Neural crest cell (in vitro differentiated cells): ENCODE results near the gene L3MBTL4. TPM values are rescaled to one million over a fixed set of nuclear protein-coding genes. Genes with fewer than 3 reads are reported as not detected.
"Not testable (repeated sequence)": the region's sequence is repeated elsewhere in the genome, so short reads cannot be mapped to it uniquely, and the experiment has no call there.

Source experiments
- DNase-seq: peaks from one replicate; pipeline ENCODE4 v3.0.0; 2021; ENCODE audit warnings: low read depth, mixed read lengths, low spot score
- H3K27ac Mint-ChIP-seq: one replicate; pipeline ENCODE4 v1.8.0; 2021; ENCODE audit warnings: mild to moderate bottlenecking, mixed read lengths; ENCODE audit not compliant: unreplicated experiment
- H3K27me3 Mint-ChIP-seq: 2 replicates; pipeline ENCODE4 v1.8.0; 2021; ENCODE audit warnings: low read depth, mild to moderate bottlenecking, mixed read lengths
- H3K36me3 Mint-ChIP-seq: 2 replicates; pipeline ENCODE4 v1.8.0; 2021; ENCODE audit warnings: low read depth, mild to moderate bottlenecking, mixed read lengths
- H3K4me1 Mint-ChIP-seq: 2 replicates; pipeline ENCODE4 v1.8.0; 2021; ENCODE audit warnings: mixed read lengths
- H3K4me3 Mint-ChIP-seq: one replicate; pipeline ENCODE4 v1.8.0; 2021; ENCODE audit warnings: mild to moderate bottlenecking, mixed read lengths
- H3K9me3 Mint-ChIP-seq: 2 replicates; pipeline ENCODE4 v1.8.0; 2021; ENCODE audit warnings: mixed read lengths
- total RNA-seq: library from RNA; stranded (reverse); gene quantifications from 2 replicates; pipeline ENCODE4 v1.2.1, GENCODE V29; 2021
- TF ChIP-seq, protein P1 (sequence below): fragments of 200-600 bp; sonication (generic); conservative IDR thresholded peaks from 2 replicates; pipeline ENCODE4 v1.5.0; 2021; ENCODE audit warnings: antibody characterized with exemption, mild to moderate bottlenecking

L3MBTL4 gene
- total RNA-seq, 1 donor from 2014 or later = 0.65 TPM

DNA sequence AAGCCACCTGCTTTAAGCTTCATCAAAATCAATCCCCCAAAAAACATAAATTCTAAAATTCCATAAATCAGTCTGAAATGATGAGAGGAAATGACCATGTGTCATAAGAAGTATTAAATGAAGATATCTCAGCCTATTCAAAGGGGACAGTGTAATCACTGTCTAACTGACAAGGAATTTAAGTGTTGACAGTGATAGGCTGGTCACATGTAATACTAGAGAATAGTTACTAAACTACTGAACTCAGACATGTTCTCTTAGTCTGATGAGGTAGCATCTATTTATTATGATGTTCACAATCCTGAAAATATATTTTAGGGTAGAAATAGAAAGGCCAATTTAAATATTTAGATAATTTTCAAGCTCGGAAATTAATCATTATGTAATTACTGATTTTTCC is 216.1 kb downstream of the L3MBTL4 start:
- TF ChIP-seq, protein P1, sequence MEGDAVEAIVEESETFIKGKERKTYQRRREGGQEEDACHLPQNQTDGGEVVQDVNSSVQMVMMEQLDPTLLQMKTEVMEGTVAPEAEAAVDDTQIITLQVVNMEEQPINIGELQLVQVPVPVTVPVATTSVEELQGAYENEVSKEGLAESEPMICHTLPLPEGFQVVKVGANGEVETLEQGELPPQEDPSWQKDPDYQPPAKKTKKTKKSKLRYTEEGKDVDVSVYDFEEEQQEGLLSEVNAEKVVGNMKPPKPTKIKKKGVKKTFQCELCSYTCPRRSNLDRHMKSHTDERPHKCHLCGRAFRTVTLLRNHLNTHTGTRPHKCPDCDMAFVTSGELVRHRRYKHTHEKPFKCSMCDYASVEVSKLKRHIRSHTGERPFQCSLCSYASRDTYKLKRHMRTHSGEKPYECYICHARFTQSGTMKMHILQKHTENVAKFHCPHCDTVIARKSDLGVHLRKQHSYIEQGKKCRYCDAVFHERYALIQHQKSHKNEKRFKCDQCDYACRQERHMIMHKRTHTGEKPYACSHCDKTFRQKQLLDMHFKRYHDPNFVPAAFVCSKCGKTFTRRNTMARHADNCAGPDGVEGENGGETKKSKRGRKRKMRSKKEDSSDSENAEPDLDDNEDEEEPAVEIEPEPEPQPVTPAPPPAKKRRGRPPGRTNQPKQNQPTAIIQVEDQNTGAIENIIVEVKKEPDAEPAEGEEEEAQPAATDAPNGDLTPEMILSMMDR = no peak
- H3K4me3 Mint-ChIP-seq = no peak overlapping the region
- no peak overlapping the region for H3K27ac Mint-ChIP-seq
- H3K9me3 Mint-ChIP-seq = no peaks in the 10 kb centered on the region
- no peak for DNase-seq
- H3K4me1 Mint-ChIP-seq = no peaks in the 10 kb centered on the region
- no peaks in the 10 kb centered on the region for H3K36me3 Mint-ChIP-seq
- no peaks in the 10 kb centered on the region for H3K27me3 Mint-ChIP-seq

DNA sequence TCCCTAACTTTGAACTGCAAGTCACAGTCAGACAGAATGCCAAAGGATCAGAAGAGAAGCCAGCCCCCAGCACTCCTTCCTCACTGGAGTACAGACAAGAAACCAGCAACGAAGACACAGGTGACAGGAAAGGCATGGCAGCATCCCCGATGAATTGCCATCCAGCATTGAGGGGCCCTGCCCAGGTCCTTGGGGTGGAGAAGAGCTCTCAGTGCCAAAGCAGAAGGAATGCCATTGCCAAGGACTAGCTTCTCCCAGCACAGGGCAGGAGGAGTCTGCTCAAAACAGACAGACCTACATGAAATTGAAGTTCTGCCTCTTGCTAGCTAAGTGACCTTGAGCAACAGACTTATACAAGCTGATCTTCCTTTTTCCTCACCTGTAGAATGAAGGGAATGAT is 220.1 kb downstream of the L3MBTL4 start:
- Mint-ChIP-seq H3K27me3 (no peaks in the 10 kb centered on the region), H3K4me3 (no peak overlapping the region), H3K4me1 (no peaks in the 10 kb centered on the region), H3K9me3 (no peaks in the 10 kb centered on the region), H3K36me3 (no peaks in the 10 kb centered on the region), H3K27ac (no peak overlapping the region)
- no peak for DNase-seq
- TF ChIP-seq, protein P1 = no peak

DNA sequence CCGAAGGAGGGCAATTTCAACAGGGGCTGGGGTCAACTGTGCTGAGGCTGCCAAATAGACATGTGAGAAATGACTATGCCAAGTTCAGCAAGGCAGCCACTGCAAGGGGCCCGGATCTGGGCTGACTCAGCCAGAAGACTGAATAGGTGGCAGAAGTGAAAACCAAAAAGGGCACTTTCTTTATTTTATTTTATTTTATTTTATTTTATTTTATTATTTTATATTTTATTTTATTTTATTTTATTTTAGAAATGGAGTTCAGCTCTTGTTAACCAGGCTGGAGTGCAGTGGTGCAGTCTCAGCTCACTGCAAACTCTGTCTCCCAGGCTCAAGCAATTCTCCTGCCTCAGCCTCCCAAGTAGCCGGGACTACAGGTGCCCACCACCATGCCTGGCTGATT is 228.9 kb downstream of the L3MBTL4 start:
- H3K4me1 Mint-ChIP-seq, H3K27ac Mint-ChIP-seq: not testable (repeated sequence)

DNA sequence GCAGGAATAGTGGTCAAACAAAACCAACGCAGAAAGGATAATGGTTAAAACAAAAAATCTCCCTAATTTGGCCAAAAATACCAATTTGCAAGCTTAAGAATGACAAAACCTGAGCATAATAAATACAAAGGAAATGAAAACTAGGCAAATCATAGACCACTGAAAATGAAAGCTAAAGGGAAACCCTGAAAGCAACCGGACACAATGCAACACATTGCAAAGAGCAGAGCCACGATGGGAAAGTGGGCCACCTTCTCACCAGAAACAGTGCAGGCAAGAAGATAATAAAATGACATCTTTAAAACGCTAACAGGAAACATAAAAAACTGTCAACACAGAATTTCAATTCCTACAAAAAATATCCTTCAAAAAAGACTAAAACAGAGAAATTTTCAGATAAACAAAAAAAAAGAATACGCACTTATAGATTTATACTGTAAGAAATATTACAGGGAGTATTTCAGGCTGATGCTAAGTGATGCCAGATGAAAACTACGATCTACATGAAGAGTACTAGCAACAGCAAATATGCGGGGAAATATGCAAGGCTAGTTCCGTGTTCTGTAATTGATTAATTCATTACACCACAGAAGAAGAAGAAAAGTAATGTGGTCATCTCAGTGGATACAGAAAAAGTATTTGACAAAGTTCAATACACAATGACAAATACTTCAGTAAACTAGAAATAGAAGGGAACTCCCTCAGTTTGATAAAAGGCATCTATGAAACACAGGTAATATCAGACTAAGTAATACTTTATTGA is 239.5 kb downstream of the L3MBTL4 start:
- Mint-ChIP-seq H3K27me3 (no peaks in the 10 kb centered on the region), H3K4me1 (no peaks in the 10 kb centered on the region), H3K27ac (no peak overlapping the region), H3K9me3 (no peaks in the 10 kb centered on the region), H3K4me3 (no peak overlapping the region), H3K36me3 (no peaks in the 10 kb centered on the region)
- no peak for DNase-seq
- TF ChIP-seq, protein P1 = no peak

More for the DNA sequence above, 228.9 kb downstream of the L3MBTL4 start:
- H3K36me3 Mint-ChIP-seq, DNase-seq, H3K27me3 Mint-ChIP-seq, H3K4me3 Mint-ChIP-seq: not testable (repeated sequence)
- H3K9me3 Mint-ChIP-seq = peaks cover 13% of the 10 kb centered on the region

DNA sequence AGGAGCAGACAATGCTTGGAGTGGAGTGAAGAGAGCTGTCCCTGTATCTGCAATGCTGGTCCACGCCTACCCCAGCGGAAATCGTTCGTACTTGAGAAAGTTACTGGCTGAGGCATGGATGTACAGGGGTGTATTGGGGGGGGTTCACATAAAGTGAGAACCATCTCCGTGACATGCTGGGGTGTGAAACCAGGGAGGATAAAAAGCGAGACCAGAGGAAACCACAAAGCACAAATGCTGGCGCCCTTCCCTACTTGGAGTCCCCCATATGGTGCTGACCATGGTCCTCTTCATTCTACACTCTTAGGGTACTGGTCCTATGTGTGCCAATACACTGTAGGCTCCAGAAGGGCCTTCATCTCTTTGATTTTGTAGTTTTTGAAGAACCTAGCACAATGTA is 244.1 kb downstream of the L3MBTL4 start:
- no peak overlapping the region for H3K4me3 Mint-ChIP-seq
- H3K27ac Mint-ChIP-seq = no peak overlapping the region
- H3K4me1 Mint-ChIP-seq = no peaks in the 10 kb centered on the region
- no peaks in the 10 kb centered on the region for H3K9me3 Mint-ChIP-seq
- TF ChIP-seq, protein P1 = no peak
- no peaks in the 10 kb centered on the region for H3K36me3 Mint-ChIP-seq
- H3K27me3 Mint-ChIP-seq = no peaks in the 10 kb centered on the region
- no peak for DNase-seq

DNA sequence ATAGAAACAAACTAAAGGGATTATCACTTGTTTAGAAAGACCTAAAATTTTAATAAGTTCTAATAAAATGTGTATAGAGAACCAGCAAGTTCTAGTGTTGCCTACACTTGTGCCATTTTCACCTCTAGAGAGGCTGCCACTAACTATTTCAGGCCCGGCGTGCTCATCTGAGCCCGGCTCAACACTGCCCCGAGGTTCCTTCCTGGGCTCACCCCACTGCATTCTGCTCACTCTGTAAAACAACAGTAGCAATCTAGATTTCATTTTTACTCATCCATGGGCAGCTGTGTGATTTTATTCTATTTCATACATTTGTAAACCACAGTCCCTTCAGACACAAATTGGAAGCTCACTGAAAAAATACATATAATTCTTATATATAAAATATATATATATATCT is 253.2 kb downstream of the L3MBTL4 start:
- Mint-ChIP-seq H3K4me1 (no peaks in the 10 kb centered on the region), H3K36me3 (peaks cover 5% of the 10 kb centered on the region), H3K27ac (no peak overlapping the region), H3K4me3 (no peak overlapping the region), H3K9me3 (peaks cover 8% of the 10 kb centered on the region), H3K27me3 (no peaks in the 10 kb centered on the region)
- DNase-seq = no peak
- TF ChIP-seq, protein P1 = no peak
